Epithelial cell of prostate (primary cell): Measurements from ENCODE around the gene ZNF516.
A peak's percentile ranks its signal among the peaks of the same experiment; 100 is the strongest.

Source experiments
- DNase-seq: peaks from one replicate; pipeline ENCODE4 v3.0.0-alpha.2; 2011; ENCODE audit warnings: low read depth, low spot score
- H3K27ac ChIP-seq: fragments of 450-650 bp; 2 replicates; pipeline ENCODE4 v1.5.1; 2017; ENCODE audit warnings: mild to moderate bottlenecking

Gene ZNF516

GRCh38 chr18:76356666-76357065 is 138.4 kb downstream of the ZNF516 start:
- no peak for DNase-seq

DNA sequence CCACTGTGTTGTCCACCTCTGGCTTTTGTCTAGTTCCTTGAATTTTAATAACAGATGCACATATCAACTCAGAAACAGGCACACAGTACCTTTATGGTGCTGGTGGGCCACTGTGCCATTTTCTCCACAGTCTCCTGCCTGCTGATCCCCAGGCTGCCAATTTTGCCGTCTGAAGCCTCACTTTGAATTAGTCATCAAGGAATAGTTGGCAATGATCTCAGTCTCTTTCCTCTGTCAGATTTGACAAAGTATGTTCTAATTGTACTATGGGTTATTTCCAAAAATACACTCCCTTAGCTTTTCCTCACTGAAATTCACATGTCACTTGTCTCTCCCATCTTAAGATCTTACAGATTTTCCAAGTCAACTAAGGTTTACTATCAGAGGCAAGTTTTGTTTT is 140.7 kb downstream of the ZNF516 start:
- no peak for DNase-seq

More at GRCh38 chr18:76356666-76357065, 138.4 kb downstream of the ZNF516 start:
- no peak overlapping the region for H3K27ac ChIP-seq

GRCh38 chr18:76353500-76353899 is 141.5 kb downstream of the ZNF516 start:
- no peak for DNase-seq
- H3K27ac ChIP-seq, result no peak overlapping the region

More for the DNA sequence above, 140.7 kb downstream of the ZNF516 start:
- no peak overlapping the region for H3K27ac ChIP-seq

DNA sequence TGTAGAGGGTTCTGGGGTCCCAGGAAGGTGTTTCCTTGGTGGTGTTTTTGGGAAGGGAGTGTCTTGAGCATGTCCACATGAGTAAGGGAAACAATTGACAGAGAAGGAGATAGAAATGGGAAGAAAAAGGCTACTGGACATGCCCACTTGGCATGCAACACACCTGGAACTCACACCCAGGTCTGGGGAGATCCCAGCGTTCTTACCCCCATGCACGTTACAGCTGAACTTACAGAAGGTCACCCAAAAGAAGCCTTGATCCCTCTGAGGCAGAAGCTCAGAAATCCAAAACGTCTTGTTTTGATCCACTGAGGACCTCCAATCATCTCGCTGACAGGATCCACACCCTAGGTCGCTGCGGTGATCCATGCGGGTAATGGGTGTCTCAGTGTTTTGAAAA is 142.0 kb downstream of the ZNF516 start:
- H3K27ac ChIP-seq, result peak overlapping the region; percentile 91
- no peak for DNase-seq

GRCh38 chr18:76351961-76352581 is 143.0 kb downstream of the ZNF516 start:
- H3K27ac ChIP-seq, result peak overlapping the region; percentile 91
- DNase-seq, result peak; percentile 20

- no peak for DNase-seq
- no peak overlapping the region for H3K27ac ChIP-seq
Observed at GRCh38 chr18:76350134-76351025, 144.7 kb downstream of the ZNF516 start.

DNA sequence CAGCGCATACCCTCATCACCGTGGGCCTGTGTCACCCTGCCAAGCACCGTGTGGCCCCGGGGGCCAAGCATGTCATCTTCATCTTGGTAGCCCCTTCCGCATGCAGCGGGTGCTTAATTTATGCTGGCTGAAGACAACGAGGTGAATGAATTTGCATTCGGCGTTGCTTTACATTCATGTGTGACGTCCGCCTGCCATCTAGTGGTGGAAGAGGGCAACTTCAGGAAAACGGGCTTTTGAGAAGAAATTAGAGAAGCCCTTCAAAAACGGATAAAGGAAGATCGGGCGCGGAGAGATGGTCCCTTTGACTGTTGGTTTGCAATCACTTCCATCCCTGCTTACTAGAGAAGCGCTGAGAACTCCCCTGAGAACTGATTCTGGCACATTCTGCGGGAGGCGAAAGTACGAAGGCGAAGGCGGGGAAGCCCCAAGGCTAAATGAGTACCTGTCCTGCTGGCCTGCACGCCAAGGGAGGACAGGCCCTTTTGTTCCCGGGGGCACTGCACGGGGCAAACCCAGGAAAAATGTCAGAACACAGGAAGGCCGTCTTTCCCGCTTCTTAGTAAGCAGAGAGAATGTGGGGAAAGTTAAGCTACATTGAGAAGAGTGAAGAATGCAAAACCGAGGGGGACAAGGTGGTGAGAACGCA is 145.9 kb downstream of the ZNF516 start:
- no peak for DNase-seq
- H3K27ac ChIP-seq, result no peak overlapping the region

DNA sequence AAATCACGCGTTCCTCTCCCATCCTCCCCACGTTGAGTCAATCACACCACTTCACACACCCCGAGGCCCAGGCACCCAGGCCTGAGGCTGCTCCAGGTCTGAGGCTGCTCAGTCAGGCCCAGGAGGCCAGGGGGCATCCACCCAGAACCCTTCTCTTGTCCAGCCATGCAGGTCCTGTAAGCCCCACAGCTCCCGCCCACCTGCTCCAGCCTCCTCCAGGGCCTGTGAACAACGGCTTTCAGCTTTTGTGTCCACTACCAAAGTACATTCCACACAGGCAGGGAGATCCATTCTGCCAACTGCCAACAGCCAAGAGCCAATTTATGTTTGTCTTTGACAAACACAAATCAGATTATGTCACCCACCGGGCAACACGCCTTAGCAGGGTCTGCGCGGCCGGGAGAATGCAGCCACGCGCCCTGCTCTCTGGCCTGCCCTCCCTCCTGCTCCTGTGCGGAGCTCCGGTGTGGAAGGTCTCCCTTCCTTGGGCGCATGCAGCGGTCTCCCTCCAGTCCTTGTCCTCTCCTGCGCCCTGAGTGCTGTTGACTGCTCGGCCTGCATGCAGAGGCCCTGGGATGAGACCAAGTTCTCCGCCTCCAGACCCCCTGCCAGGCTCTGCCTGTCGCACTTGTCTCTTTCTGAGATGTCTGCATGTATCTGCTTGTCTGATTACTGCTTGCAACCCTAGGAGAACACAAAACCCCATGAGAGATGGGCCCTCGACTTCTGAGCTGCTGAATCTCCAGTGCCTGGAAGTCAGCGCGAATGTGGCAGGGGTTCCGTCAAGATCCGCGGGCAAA is 146.6 kb downstream of the ZNF516 start:
- H3K27ac ChIP-seq, result no peak overlapping the region
- DNase-seq, result no peak

- no peak overlapping the region for H3K27ac ChIP-seq
- no peak for DNase-seq
Observed at GRCh38 chr18:76347341-76347740, 147.7 kb downstream of the ZNF516 start.

DNA sequence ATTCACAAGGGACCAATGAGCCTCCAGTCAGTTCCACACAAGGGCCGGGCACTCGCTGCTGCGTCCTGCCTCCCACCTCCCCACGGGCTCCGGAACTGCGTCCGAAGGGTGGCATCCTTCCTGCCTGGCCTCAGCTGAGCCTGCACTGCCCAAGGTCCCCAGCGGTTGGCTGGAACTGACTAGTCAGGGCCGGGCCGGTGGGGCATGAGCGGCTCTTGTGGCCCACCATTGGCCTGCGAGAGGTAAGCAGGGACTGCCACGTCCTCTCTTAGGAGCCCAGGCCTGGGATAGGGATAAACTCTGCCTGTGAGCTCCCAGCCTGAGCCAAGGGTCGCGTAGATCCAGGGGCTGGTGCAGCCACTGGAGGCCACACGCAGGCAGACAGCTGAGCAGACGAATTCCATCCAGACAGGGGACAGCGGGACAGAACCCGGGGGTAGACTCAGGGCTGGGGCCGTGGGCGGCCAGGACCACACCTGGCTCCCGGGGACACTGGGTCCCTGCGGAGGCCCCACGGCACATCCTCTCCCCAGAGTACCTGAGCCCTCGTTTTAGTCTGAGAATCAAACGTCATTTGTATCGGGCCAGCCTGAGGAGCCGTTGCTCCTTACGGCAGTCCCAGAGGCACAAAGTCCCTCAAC is 148.4 kb downstream of the ZNF516 start:
- no peak for DNase-seq
- no peak overlapping the region for H3K27ac ChIP-seq

DNA sequence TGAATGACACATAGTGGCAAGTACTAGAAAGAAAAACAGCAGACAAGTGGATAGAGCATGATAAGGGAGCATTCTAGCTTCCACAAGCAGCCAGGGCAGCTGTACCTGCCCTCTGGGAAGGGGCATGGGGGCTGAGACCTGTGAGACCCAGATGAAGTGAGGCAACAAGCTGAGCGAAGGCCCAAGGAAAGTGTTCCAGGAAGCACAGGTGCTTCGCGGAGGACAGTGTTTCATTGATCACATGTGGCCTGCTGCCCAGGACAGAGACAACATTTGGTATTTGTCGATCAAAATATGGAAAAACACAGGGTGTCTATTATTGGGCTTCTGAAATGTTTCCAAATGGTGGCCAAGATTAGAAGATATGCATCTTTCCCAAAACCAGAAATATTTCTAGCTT is 149.1 kb downstream of the ZNF516 start:
- DNase-seq, result no peak
- H3K27ac ChIP-seq, result no peak overlapping the region

DNA sequence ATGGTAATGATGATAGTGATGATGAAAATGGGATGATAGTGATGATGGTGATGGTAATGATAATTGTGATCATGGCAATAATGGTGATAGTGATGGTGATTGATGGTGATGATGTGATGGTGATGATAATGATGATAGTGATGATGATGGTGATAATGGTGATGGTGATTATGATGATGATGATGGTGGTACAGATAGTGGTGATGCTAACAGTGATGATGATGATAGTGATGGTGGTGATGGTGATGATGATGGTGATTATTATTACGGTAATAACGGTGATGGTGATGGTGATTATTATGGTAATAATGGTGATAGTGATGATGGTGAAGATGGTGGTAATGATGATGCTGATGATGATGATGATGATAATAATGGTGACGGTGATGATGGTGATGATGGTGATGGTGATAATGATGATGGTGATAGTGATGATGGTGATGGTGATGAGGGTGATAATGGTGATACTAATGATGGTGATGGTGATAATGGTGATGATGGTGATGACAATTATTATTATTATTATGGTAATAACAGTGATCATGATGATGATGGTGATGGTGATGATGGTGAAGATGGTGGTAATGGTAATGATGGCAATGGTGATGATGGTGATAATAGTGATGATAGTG is 151.0 kb downstream of the ZNF516 start:
- DNase-seq, result no peak
- H3K27ac ChIP-seq, result no peak overlapping the region

GRCh38 chr18:76340410-76340809 is 154.6 kb downstream of the ZNF516 start:
- DNase-seq, result no peak
- no peak overlapping the region for H3K27ac ChIP-seq

GRCh38 chr18:76339246-76339620 is 155.8 kb downstream of the ZNF516 start:
- no peak overlapping the region for H3K27ac ChIP-seq

DNA sequence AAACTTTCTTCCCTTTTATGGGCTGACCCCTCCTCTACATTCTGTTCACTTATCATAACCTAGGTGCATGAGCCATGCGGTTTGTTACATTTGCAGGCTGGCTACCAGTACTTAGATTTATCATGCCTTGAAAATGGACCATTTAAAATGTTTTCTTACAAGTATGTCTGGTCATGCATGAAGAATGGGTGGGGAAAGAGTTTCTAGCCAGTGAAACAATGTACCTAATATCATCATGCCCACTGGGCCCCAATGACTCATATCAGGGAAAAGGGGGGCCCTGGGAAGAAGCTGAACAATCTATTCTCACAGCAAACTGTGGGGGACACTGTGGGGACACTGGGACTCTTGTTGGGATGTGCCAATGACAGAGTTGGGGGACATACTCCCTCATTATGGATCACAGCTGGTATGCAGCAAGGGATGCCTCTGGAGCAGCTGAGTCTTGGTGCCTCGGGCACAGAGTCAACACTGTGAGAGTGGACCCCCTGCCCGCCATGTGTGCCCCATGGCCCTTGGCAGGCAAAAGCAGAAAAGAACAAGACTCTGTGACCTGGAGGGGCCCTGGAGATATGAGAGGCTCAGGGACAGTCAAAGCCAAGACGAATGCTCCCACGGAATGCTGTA is 156.3 kb downstream of the ZNF516 start:
- DNase-seq, result no peak
- H3K27ac ChIP-seq, result no peak overlapping the region

More at GRCh38 chr18:76339246-76339620, 155.8 kb downstream of the ZNF516 start:
- peak; percentile 3 for DNase-seq

DNA sequence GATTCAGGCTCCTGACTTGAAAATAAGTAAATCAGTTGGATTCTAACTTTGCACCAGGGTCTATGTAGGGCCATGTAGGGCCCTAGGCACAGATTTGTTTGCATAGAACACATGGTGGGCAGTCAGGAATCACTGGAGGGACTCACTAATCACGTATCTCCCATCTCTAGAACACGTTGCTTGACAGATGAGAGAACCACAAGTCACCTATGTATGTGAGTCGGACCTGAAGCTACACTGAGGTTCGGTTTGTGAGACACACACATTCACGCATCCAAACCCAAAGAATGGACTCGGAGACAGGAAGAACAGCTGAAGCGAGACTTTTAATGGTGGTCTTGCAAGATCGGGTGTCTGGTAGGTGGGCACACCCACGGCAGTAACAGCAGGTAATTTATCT is 157.0 kb downstream of the ZNF516 start:
- no peak for DNase-seq
- H3K27ac ChIP-seq, result no peak overlapping the region

GRCh38 chr18:76335859-76336640 is 159.0 kb downstream of the ZNF516 start:
- no peak for DNase-seq
- no peak overlapping the region for H3K27ac ChIP-seq

- no peak overlapping the region for H3K27ac ChIP-seq
Observed at GRCh38 chr18:76328140-76328539, 166.9 kb downstream of the ZNF516 start.

More at GRCh38 chr18:76328140-76328539, 166.9 kb downstream of the ZNF516 start:
- no peak for DNase-seq
